Peyer's patch (tissue), 4 donors: Measurements from ENCODE around the gene PLB1. TPM values are rescaled to one million over a fixed set of nuclear protein-coding genes. Genes with fewer than 3 reads are reported as not detected.

Experiments used
- DNase-seq, 3 donors: peaks; one replicate each; pipeline ENCODE4 v3.0.0-alpha.2; 2017 to 2019
- H3K27ac ChIP-seq, 4 donors: fragments of 200-600 bp; sonication (generic); one replicate each; pipeline ENCODE4 v1.5.1; 2016 to 2019
- H3K27me3 ChIP-seq, 2 donors: fragments of 200-600 bp; sonication (generic); one replicate each; pipeline ENCODE4 v1.5.1; 2019
- H3K36me3 ChIP-seq, 3 donors: fragments of 200-600 bp; sonication (generic); one replicate each; pipeline ENCODE4 v1.5.1; 2016 to 2019
- H3K4me1 ChIP-seq, 4 donors: fragments of 200-600 bp; sonication (generic); one replicate each; pipeline ENCODE4 v1.5.1; 2016 to 2019
- H3K4me3 ChIP-seq, 4 donors: fragments of 200-600 bp; sonication (generic); 1 replicate in 3 of 4; 2 replicates in 1 of 4; pipeline ENCODE4 v1.5.1; 2016 to 2019; ENCODE audit warnings: mild to moderate bottlenecking in 1 of 4
- H3K9me3 ChIP-seq, 4 donors: fragments of 200-600 bp; sonication (generic); one replicate each; pipeline ENCODE4 v1.5.1; 2016 to 2019; ENCODE audit warnings: mild to moderate bottlenecking in 1 of 4
- CTCF ChIP-seq, 6 experiments: fragments of 450-650 bp in 4 of 6; fragments of 200-600 bp in 2 of 6; sonication (generic) in 1 of 6; IDR thresholded peaks; one replicate each; pipeline ENCODE4 v1.5.1; 2017 to 2019; ENCODE audit warnings: antibody characterized with exemption in 6 of 6, mild to moderate bottlenecking in 3 of 6, moderate library complexity in 1 of 6
- POLR2A ChIP-seq, 2 donors: fragments of 450-650 bp; IDR thresholded peaks; one replicate each; pipeline ENCODE4 v1.5.1; 2017; ENCODE audit warnings: antibody characterized with exemption in 2 of 2, mild to moderate bottlenecking in 2 of 2, moderate library complexity in 2 of 2
- total RNA-seq, 4 donors: library from RNA; depleted of rRNA; stranded (reverse); fragments of >200 nt; gene quantifications; one replicate each; pipeline ENCODE4 v1.1.0, GENCODE V29; 2016

Gene PLB1
- total RNA-seq, 4 donors from 2014 or later, result 9.1 to 345 (median 146) TPM

- Histone ChIP-seq H3K27me3 (no peaks in the 10 kb centered on the region), H3K4me3 (no peak overlapping the region), H3K4me1 (peaks cover 0 to 35% (median 1%) of the 10 kb centered on the region in 4 donors), H3K9me3 (no peaks in the 10 kb centered on the region), H3K27ac (peak overlapping the region in 2 of 4 donors; percentile 39 to 82), H3K36me3 (no peaks in the 10 kb centered on the region)
- TF ChIP-seq CTCF (IDR thresholded peaks at IDR 0.05) (no peak), POLR2A (IDR thresholded peaks at IDR 0.05) (no peak)
- no peak for DNase-seq
These were observed 147.5 kb downstream of the PLB1 start for GRCh38 chr2:28643327-28643726.

- no peaks in the 10 kb centered on the region for H3K9me3 ChIP-seq
- TF ChIP-seq POLR2A (IDR thresholded peaks at IDR 0.05) (no peak), CTCF (IDR thresholded peaks at IDR 0.05) (no peak)
- H3K27ac ChIP-seq, result peak overlapping the region in 2 of 4 donors; percentile 39 to 82
- H3K4me3 ChIP-seq, result no peak overlapping the region
- no peaks in the 10 kb centered on the region for H3K27me3 ChIP-seq
- no peaks in the 10 kb centered on the region for H3K36me3 ChIP-seq
- peak in 1 of 3 donors; percentile 76 for DNase-seq
- peaks cover 0 to 39% (median 2%) of the 10 kb centered on the region in 4 donors for H3K4me1 ChIP-seq
These were observed 148.1 kb downstream of the PLB1 start for GRCh38 chr2:28643911-28644334.

- Histone ChIP-seq H3K4me1 (peaks cover 0 to 38% (median 2%) of the 10 kb centered on the region in 4 donors), H3K27me3 (no peaks in the 10 kb centered on the region), H3K9me3 (no peaks in the 10 kb centered on the region), H3K36me3 (no peaks in the 10 kb centered on the region), H3K27ac (peak overlapping the region in 2 of 4 donors; percentile 39 to 82), H3K4me3 (no peak overlapping the region)
- TF ChIP-seq CTCF (IDR thresholded peaks at IDR 0.05) (no peak), POLR2A (IDR thresholded peaks at IDR 0.05) (no peak)
- no peak for DNase-seq
These were observed 148.9 kb downstream of the PLB1 start for GRCh38 chr2:28644760-28645159.

GRCh38 chr2:28645553-28645952 is 149.7 kb downstream of the PLB1 start:
- H3K36me3 ChIP-seq, result no peaks in the 10 kb centered on the region
- H3K27ac ChIP-seq, result peak overlapping the region in 2 of 4 donors; percentile 28 to 82
- TF ChIP-seq POLR2A (IDR thresholded peaks at IDR 0.05) (no peak), CTCF (IDR thresholded peaks at IDR 0.05) (no peak)
- no peak overlapping the region for H3K4me3 ChIP-seq
- no peaks in the 10 kb centered on the region for H3K27me3 ChIP-seq
- no peak for DNase-seq
- H3K4me1 ChIP-seq, result peaks cover 0 to 37% (median 2%) of the 10 kb centered on the region in 4 donors
- H3K9me3 ChIP-seq, result no peaks in the 10 kb centered on the region

- DNase-seq, result no peak
- Histone ChIP-seq H3K27ac (peak overlapping the region in 2 of 4 donors; percentile 35 to 53), H3K9me3 (no peaks in the 10 kb centered on the region), H3K36me3 (no peaks in the 10 kb centered on the region), H3K4me3 (no peak overlapping the region), H3K27me3 (no peaks in the 10 kb centered on the region), H3K4me1 (peaks cover 0 to 37% (median 2%) of the 10 kb centered on the region in 4 donors)
- TF ChIP-seq POLR2A (IDR thresholded peaks at IDR 0.05) (no peak), CTCF (IDR thresholded peaks at IDR 0.05) (no peak)
These were observed 151.8 kb downstream of the PLB1 start for GRCh38 chr2:28647682-28648081.

GRCh38 chr2:28648147-28648546 is 152.3 kb downstream of the PLB1 start:
- H3K27me3 ChIP-seq, result no peaks in the 10 kb centered on the region
- H3K4me1 ChIP-seq, result peaks cover 0 to 32% (median 2%) of the 10 kb centered on the region in 4 donors
- H3K36me3 ChIP-seq, result no peaks in the 10 kb centered on the region
- no peak overlapping the region for H3K4me3 ChIP-seq
- TF ChIP-seq POLR2A (IDR thresholded peaks at IDR 0.05) (peak in 1 of 2 donors; percentile 8), CTCF (IDR thresholded peaks at IDR 0.05) (no peak)
- no peaks in the 10 kb centered on the region for H3K9me3 ChIP-seq
- H3K27ac ChIP-seq, result peak overlapping the region in 2 of 4 donors; percentile 35 to 53
- DNase-seq, result no peak
